Activated CD8-positive, alpha-beta memory T cell treated with anti-CD3 and anti-CD28 coated beads, Interleukin-2, amount 50 U/mL, for 4 hours (primary cell): ENCODE results near the gene FKBP3.
A peak's percentile ranks its signal among the peaks of the same experiment; 100 is the strongest.
"Not testable (repeated sequence)": the region's sequence is repeated elsewhere in the genome, so short reads cannot be mapped to it uniquely, and the experiment has no call there.

ENCODE experiments used
- DNase-seq: peaks from one replicate; pipeline ENCODE4 v3.0.0-alpha.2; 2020

The FKBP3 gene

DNA sequence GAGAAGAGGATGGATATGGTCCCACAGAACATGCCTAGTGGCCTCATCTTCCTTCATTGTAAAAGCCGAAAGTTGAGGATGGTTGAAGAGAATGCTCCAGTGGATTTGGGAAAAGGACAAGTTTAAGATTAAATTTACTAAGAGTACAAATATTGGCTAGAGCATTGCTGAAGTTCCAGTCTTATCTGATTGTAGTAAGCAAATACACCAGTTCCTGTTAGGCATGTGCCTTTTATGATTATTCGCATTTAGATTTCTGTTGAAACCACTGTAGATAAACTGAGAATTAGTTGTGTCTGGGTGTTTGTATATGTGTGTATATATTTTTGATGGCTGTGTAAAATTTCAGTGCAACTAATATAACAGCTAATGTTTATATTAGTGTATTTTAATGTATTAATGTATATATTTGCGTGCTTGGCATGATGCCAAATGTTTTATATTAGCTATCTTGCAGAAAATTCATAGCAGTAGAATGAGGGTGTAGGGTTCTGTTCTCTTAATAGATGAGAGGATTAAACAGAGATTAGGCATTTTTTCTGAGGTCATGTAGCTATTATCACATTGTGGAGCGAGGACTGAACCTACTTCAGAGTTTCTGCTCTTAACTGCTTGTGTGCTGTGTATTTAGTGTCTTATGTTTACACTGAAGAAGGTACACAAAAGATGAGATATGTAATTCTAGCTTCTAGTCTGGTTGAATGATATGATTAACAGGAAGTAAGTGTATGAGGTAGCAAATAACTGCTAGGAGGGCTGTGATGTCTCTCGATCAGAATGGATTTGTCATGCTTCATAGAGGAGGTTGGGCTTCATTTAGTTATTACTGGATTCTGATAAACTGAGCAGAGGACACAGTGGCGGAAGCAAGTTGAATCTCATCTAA lies 21.1 kb downstream of the FKBP3 start:
- no peak for DNase-seq

DNA sequence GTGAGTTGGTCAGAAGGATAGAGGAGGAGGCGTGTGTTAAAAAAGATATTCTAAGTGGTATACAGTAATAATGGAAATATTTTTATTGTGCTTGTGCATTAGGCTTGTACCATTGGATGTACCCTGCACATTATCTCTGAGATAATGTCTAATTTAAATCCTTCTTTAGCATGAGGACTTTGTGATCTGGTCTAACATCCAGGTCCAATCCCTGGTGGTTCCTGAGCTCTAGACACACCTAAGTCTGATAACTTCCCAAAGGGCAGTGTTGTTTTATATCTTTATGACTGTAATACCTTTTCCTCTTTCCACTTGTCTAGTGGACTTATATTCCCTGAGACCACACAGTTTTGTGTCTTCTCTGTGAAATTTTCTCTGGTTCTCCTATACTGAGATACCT lies 29.7 kb downstream of the FKBP3 start:
- no peak for DNase-seq

DNA sequence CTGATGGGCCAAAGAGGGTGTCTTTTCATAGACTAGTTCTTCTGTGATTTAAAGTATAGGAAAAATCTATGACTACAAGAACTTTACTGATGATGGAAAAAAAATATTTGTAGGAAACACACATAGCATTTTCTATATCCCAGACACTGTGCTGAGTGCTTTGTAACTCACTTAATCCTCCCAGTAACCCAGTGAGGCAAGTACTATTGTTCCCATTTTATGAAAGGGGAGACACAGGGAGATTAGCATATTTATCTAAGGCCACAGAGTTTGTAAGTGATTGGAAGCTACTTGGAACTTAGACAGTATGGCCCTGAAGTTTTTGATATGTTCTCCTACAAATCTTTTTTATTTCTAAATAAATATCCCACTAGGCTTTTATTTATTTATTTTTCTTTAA lies 30.5 kb downstream of the FKBP3 start:
- no peak for DNase-seq

DNA sequence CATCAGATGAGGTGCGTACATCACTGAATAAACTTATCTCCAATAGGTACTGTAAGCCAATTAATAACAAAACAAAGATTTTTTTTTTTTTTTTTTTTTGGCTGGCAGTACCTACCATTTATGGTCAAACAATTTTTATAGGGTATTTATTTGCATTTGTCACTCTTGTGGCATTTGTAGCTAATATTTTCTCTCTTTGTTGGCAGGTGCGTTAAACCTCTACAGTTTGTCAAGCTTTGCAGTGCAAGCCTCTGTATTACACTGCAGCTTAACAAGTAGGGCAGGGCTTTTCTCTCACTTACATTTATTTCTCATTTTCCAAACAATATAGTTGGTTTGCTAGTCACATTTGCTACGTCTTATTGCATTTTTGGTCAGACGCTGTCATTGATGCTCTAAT lies 38.1 kb downstream of the FKBP3 start:
- DNase-seq: no peak

DNA sequence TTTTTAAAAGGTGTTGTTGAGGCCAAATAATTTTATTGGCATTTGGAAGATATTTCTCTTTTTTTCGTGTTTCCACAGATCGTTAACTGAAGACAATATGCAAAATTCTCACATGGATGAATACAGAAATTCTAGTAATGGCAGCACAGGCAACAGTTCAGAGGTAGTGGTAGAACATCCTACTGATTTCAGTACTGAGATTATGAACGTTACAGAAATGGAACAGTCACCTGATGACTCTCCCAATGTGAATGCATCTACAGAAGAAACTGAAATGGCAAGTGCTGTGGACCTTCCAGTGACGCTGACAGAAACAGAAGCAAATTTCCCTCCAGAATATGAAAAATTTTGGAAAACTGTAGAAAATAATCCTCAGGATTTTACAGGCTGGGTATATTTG lies 39.1 kb downstream of the FKBP3 start:
- no peak for DNase-seq

DNA sequence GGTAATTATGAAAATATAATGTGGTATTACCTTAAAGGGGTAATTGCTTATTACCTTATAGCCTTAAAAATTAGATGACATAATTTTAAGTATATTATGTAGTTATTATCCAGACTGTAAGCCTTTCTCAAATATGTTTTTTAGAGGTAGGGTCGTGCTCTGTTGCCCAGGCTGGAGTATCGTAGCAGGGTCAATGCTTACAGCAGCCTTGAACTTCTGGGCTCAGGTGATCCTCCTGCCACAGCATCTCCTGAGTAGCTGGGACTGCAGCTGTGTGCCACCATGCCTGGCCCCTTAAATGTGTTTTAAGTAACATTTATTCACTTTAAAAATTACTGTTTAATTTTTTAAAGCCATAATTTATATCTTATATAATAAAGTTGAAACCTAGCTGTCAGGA lies 40.0 kb downstream of the FKBP3 start:
- no peak for DNase-seq

DNA sequence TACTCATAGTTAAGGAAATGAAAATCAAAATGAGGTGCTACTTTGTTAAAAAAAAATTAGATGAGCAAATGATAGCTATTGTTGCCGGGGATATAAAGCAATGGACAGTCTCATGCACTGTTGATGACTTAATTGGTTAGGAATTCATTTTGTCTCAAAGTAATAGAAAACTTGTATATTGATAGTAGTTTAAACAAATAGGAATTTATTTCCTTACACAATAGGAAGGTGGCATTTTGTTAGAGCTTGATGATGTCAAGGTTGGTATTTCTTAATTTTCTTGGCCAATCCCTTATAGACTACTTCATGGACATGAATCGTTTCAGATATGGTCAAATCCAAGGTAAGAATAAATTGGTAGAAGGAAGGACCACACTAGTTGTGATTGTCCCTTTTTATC lies 42.6 kb downstream of the FKBP3 start:
- no peak for DNase-seq

DNA sequence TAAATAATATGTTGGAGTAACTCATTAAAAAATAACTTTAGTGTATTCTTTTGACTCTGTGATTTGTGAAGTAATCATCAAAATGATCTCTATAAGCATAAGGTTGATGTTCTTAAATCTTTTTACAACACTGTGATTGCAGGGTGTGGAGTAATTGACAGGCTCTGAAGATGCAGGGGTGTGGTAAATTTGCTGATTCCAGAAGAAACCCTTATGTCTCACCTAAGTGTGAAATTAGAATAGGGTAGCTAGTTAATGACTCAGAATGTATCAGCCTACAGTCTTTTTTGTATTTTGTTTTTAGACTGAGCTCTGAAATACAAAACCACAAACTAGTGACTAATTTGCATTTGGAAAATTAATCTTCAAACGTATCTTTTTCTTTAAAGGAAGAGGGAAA lies 44.5 kb downstream of the FKBP3 start:
- no peak for DNase-seq

DNA sequence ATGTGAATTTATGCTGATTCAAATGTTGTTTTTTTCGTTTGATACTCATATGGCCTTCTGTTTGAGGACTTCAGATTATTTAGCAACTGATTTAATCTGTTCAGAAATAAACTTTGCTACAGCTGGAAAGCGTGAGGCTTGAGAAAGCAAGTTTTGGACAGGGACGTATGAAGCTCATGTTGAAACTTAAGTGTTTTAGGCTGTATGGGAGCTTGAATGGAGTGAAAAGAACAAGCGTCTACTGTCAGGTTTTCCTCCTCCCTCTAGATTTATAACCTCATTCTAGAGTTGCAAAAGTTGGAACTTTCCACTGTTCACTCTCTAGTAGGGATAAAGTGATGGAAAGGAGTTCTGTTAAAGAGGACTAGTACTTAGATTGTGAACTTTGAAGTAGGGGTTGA lies 49.3 kb downstream of the FKBP3 start:
- no peak for DNase-seq

DNA sequence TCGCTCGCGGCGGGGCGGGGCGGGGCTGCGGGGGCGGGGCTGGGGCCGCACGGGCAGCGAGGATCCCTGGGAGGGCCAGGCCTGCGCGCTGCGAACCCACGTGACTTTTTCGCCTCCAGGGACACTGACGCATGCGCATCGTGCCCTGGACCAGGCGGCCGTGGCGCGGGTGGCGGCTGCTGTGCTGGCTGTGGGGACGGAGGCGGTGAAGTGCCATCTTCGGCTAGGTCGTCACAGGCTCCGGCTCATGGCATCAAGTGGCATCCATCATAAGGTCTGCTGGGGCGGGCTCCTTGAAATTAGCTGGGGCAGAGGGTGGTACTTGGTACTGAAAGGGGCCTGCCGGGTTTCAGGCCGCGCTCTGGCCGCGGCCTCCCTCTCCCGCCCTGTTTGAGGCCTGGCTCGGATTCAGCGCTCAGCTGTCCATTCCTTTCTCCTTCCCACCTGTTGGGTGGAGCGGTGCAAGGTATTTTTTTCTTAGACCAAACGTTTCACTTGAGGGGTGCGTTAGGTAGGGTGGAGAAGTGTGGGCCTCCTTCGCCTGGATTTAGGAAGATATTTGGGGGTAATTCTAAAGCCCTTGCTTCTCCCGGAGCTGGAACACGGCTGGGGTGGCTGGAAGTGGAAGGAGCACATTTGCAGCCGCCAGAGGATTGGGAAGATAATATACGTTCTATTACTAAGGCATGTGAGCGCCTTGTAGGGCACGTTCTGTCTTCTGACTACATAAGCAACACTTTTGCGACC lies 50.1 kb downstream of the FKBP3 start, which contains the start of gene PRPF39:
Gene PRPF39, plus strand, starts transcription at position 141 of the 747 bp plus-strand sequence. CDS start 11,124 bp downstream, outside the sequence.
- peak; percentile 94 for DNase-seq

DNA sequence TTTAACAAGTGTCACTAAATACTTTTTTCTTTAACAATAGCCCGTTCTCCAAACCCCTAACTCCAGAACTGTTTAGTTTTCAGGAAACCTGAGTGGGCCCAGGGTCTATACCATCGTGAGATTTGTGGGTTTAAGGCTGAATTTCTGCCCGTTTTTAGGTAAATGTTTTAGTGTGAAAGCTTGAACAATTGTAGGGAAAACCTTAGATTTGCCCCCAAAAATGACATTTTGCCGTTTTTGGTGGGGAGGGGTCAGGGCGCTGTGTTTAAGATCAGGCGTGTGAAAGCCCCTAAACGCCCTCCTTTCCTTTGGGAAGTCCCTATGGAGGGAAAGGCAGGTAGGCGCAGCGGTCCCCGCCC lies 50.7 kb downstream of the FKBP3 start:
- DNase-seq: no peak

DNA sequence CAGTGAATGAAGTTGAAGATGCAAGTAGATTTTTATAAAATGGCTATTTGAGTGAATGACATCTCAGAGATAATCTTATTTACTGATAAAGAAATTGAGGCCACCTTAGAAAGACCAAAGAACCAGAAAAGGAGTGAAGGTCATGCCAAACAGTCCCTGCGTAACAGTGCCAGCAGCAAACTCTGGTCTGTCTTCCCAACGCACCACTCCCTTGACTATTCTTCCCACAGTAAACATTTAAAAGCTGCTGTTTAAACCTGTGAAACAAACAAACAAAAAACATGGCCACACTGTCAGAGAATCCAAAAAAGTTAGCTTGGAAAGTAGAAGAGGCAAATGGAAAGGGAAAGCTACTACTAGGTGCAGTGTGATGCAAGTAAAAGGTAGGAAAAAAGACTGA lies 51.9 kb downstream of the FKBP3 start:
- DNase-seq: no peak

DNA sequence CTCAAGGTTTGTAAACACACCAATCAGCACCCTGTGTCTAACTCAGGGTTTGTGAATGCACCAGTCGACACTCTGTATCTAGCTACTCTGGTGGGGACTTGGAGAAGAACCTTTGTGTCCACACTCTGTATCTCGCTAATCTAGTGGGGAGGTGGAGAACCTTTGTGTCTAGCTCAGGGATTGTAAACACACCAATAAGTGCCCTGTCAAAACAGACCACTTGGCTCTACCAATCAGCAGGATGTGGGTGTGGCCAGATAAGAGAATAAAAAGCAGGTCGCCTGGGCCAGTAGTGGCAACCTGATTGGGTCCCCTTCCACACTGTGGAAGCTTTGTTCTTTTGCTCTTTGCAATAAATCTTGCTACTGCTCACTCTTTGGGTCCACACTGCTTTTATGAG lies 53.2 kb downstream of the FKBP3 start:
- DNase-seq: not testable (repeated sequence)

DNA sequence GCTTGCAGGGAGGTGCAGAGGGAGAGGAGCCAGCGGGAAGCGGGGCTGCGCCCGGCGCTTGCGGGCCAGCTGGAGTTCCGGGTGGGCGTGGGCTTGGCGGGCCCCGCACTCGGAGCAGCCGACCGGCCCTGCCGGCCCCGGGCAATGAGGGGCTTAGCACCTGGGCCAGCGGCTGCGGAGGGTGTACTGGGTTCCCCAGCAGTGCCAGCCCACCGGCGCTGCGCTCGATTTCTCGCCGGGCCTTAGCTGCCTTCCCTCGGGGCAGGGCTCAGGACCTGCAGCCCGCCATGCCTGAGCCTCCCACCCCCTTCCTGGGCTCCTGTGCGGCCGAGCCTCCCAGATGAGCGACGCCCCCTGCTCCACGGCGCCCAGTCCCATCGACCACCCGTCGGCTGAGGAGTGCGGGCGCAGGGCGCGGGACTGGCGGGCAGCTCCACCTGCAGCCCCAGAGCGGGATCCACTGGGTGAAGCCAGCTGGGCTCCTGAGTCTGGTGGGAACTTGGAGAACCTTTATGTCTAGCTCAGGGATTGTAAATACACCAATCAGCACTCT lies 53.8 kb downstream of the FKBP3 start:
- not testable (repeated sequence) for DNase-seq

DNA sequence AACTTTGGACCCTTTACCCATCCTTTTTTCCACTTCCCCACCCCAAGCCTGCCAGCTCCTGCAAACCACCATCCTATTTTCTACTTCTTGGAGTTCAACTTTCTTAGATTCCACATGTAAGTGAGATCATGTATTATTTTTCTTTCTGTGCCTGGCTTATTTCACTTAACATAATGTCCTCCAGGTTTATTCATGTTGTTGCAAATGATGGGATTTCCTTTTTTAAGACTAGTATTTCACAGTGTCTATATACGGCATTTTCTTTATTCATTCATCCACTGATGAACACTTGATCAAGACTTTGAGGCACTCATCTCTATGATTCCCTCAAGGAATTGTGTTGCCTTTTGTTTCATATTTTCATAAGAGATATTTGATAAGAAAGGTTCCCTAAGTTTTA lies 56.0 kb downstream of the FKBP3 start:
- no peak for DNase-seq

DNA sequence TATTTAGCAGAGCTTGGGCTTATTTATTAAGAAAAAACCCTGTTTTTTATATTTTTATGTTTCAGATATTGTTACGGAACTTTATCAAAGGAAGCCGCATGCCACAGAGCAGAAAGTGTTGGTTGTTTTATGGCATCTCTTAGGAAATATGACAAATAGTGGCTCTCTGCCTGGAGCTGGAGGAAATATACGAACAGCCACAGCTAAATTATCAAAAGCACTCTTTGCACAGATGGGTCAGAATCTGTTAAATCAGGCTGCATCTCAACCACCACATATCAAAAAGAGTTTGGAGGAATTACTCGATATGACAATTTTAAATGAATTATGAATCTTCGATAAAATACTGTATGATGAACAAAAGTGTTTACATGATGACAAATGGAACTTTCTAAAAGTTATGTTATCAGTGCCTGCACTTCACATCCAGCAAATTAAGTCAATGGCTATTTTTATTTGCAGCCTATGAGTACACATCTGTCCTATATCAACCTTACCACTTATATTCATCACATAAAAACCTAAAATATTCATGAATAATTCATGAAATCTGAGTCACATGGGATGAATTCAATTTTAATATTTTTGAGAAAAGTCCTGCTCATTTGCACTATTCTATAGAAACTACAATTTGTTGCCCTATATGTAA lies 60.9 kb downstream of the FKBP3 start:
- no peak for DNase-seq

DNA sequence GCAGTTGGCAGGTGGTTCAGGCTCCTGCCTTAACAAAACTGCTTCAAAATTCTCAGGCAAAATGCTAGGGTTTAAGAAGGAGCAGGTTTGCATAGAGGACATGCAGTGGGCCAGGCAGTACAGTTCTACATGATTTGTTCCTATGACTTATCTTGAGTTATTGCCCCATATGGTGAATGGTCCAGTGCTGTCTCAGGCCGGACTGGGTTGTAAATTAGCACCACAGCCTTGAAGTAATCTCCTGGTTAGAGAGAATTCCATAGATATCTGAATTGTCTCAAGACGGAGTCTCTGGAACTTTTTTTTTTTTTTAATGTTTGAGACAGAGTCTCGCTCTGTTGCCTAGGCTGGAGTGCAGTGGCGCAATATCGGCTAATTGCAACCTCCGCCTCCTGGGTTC lies 62.2 kb downstream of the FKBP3 start:
- DNase-seq: no peak

DNA sequence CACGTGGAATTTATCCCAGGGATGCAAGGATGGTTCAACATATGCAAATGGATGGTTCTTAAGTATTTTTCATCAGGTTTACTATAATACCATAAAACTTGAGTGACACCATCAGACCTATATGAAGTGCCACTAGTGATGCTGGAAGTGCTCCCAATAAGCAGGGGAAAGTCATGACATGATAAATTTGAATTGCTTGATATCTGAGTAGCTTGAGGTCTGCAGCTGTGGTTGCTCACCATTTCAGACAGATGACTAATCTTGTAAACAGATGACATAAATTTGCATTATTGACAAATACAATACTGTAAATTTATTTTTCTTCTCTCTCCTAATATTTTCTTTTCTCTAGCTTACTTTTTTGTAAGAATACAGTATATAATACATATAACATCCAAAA lies 64.1 kb downstream of the FKBP3 start:
- no peak for DNase-seq

DNA sequence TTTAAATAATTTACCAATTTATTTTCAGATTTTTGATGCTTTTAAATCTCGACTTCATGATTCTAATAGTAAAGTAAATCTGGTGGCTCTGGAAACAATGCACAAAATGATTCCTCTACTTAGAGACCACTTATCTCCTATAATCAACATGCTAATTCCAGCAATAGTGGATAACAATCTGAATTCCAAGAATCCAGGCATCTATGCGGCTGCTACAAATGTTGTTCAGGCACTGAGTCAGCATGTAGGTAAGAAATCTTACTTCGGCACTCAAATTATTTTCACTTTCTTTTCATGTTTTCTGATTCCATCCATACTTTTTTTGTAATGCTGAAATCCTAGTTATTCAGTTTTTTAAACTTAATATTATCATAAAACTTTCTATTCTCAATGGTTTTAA lies 65.9 kb downstream of the FKBP3 start:
- no peak for DNase-seq

DNA sequence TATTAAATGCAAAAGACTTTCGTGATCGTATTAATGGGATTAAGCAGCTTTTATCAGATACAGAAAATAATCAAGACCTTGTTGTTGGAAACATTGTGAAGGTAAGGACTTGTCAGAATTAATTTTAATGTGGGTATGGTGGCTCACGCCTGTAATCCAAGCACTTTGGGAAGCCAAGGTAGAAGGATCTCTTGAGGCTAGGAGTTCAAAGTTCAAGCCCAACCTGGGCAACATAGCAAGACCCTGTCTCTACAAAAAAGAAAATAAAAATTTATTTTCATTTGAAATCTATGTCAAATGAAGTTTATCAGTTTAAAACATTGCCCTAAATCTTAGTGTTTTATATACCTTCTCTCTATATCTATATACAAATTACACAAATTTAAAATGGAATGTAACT lies 67.6 kb downstream of the FKBP3 start:
- no peak for DNase-seq

DNA sequence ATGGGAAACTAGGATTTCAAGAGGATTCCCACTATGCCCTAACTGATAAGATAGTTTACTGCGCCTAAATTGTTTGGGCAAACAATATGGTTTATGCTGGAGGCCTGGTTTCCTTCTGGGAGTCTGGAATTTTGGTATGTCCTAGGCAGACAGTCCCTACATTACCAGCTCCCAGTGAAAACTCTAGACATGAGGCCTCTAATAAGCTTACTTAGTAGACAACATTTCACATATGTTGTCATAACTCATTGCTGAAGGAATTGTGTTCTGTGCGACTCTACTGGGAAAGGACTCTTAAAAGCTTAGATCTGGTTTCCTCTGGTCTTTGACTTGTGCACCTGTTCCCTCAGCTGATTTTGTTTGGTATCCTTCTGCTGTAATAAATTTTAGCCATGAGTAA lies 68.3 kb downstream of the FKBP3 start:
- DNase-seq: no peak
